WTC11 (cell line): Measurements from ENCODE around the gene SHROOM3. TPM values are rescaled to one million over a fixed set of nuclear protein-coding genes. Genes with fewer than 3 reads are reported as not detected.

ENCODE experiments used
- ATAC-seq: fragments of 200-7000 bp; cut with Tn5 transposase; 2 replicates; pipeline ENCODE4 v1.10.0; 2021; ENCODE audit warnings: mild to moderate bottlenecking, moderate library complexity
- CTCF ChIA-PET: fragments of 300-600 bp; sonication (Branson Sonifier 250); formaldehyde crosslinking; loops from one replicate; lab custom pipeline; 2021; ENCODE audit warnings: antibody characterized with exemption; lab: Charles Lee
- POLR2A ChIA-PET: fragments of 350-600 bp; sonication (Branson Sonifier 250); formaldehyde crosslinking; loops from one replicate; lab custom pipeline; 2021; ENCODE audit warnings: antibody characterized with exemption; lab: Charles Lee
- DNase-seq: peaks from one replicate; pipeline ENCODE4 v3.0.0; 2021; ENCODE audit warnings: low spot score
- H3K27ac Mint-ChIP-seq: 2 replicates; pipeline ENCODE4 v1.8.0; 2021; ENCODE audit warnings: mixed read lengths
- H3K27me3 Mint-ChIP-seq: 2 replicates; pipeline ENCODE4 v1.8.0; 2021; ENCODE audit warnings: low read depth, mild to moderate bottlenecking, moderate library complexity, mixed read lengths
- H3K36me3 Mint-ChIP-seq: 2 replicates; pipeline ENCODE4 v1.8.0; 2021; ENCODE audit warnings: mixed read lengths
- H3K4me1 Mint-ChIP-seq: 2 replicates; pipeline ENCODE4 v1.8.0; 2022; ENCODE audit warnings: mixed read lengths
- H3K4me3 Mint-ChIP-seq: 2 replicates; pipeline ENCODE4 v1.8.0; 2021; ENCODE audit warnings: mild to moderate bottlenecking, moderate library complexity, mixed read lengths
- H3K9me3 Mint-ChIP-seq: 2 replicates; pipeline ENCODE4 v1.8.0; 2021; ENCODE audit warnings: mixed read lengths
- AR ChIP-seq: fragments of 250-450 bp; sonication (Bioruptor Pico); IDR thresholded peaks from 2 replicates; pipeline ENCODE4 v1.9.0; 2021; ENCODE audit warnings: mild to moderate bottlenecking
- ATF2 ChIP-seq: sonication (generic); formaldehyde crosslinking; IDR thresholded peaks from 2 replicates; pipeline ENCODE4 v1.8.1; 2022; ENCODE audit warnings: low read depth, missing genetic modification reagents, borderline replicate concordance
- CBFB ChIP-seq: sonication (generic); formaldehyde crosslinking; IDR thresholded peaks from 2 replicates; pipeline ENCODE4 v1.8.1; 2022; ENCODE audit warnings: mild to moderate bottlenecking, low read depth, missing genetic modification reagents
- CREB1 ChIP-seq: sonication (generic); formaldehyde crosslinking; IDR thresholded peaks from 2 replicates; pipeline ENCODE4 v1.8.0; 2023; ENCODE audit warnings: mild to moderate bottlenecking, missing genetic modification reagents
- ELF4 ChIP-seq: sonication (generic); formaldehyde crosslinking; IDR thresholded peaks from 2 replicates; pipeline ENCODE4 v1.8.1; 2022; ENCODE audit warnings: low read depth, mild to moderate bottlenecking, moderate library complexity, missing genetic modification reagents
- EMX1 ChIP-seq: fragments of 250-450 bp; sonication (Bioruptor Pico); IDR thresholded peaks from 2 replicates; pipeline ENCODE4 v1.8.0; 2021; ENCODE audit warnings: mild to moderate bottlenecking
- FOXK1 ChIP-seq: sonication (generic); formaldehyde crosslinking; IDR thresholded peaks from 2 replicates; pipeline ENCODE4 v1.8.0; 2022; ENCODE audit warnings: mild to moderate bottlenecking, moderate library complexity, missing genetic modification reagents
- JUN ChIP-seq: sonication (generic); formaldehyde crosslinking; IDR thresholded peaks from 2 replicates; pipeline ENCODE4 v1.8.0; 2023; ENCODE audit warnings: mild to moderate bottlenecking, missing genetic modification reagents
- MYBL2 ChIP-seq: sonication (generic); formaldehyde crosslinking; IDR thresholded peaks from 2 replicates; pipeline ENCODE4 v1.8.1; 2023; ENCODE audit warnings: mild to moderate bottlenecking, moderate library complexity, missing genetic modification reagents
- NFATC4 ChIP-seq: fragments of 250-450 bp; sonication (Bioruptor Pico); IDR thresholded peaks from 2 replicates; pipeline ENCODE4 v1.9.0; 2021; ENCODE audit warnings: mild to moderate bottlenecking
- TEAD4 ChIP-seq: sonication (generic); formaldehyde crosslinking; IDR thresholded peaks from 2 replicates; pipeline ENCODE4 v1.8.0; 2022; ENCODE audit warnings: mild to moderate bottlenecking, missing genetic modification reagents
- ZNF138 ChIP-seq: sonication (generic); formaldehyde crosslinking; conservative IDR thresholded peaks from 2 replicates; pipeline ENCODE4 v1.8.1; 2022; ENCODE audit warnings: mild to moderate bottlenecking, moderate library complexity, missing genetic modification reagents
- ZNF232 ChIP-seq: sonication (generic); formaldehyde crosslinking; IDR thresholded peaks from 2 replicates; pipeline ENCODE4 v1.8.0; 2022; ENCODE audit warnings: mild to moderate bottlenecking, missing genetic modification reagents
- total RNA-seq: library from RNA; stranded (reverse); gene quantifications from 3 replicates; pipeline ENCODE4 v1.2.3, GENCODE V29; 2021
- TF ChIP-seq, protein P1 (sequence below): sonication (generic); formaldehyde crosslinking; conservative IDR thresholded peaks from 2 replicates; pipeline ENCODE4 v1.8.1; 2023; ENCODE audit warnings: mild to moderate bottlenecking, low read depth, missing genetic modification reagents, moderate library complexity
- TF ChIP-seq, protein P2 (sequence below): fragments of 250-450 bp; sonication (Bioruptor Pico); conservative IDR thresholded peaks from 2 replicates; pipeline ENCODE4 v1.9.0; 2021; ENCODE audit warnings: mild to moderate bottlenecking
- TF ChIP-seq, protein P3 (sequence below): fragments of 250-450 bp; sonication (Bioruptor Pico); IDR thresholded peaks from 2 replicates; pipeline ENCODE4 v2.1.2; 2022; ENCODE audit warnings: mild to moderate bottlenecking, moderate library complexity

Gene SHROOM3
- total RNA-seq, 1 experiment from 2014 or later: 71.9 TPM

- no peak overlapping the region for H3K4me3 Mint-ChIP-seq
- DNase-seq (no peak), ATAC-seq (no peak)
- peaks cover 5% of the 10 kb centered on the region for H3K9me3 Mint-ChIP-seq
- no peaks in the 10 kb centered on the region for H3K27me3 Mint-ChIP-seq
- H3K36me3 Mint-ChIP-seq: peaks cover 5% of the 10 kb centered on the region; the same call in 1 of the 2 replicates
- TF ChIP-seq ZNF232 (CRISPR knock-in tag): no peak
- peaks cover 5% of the 10 kb centered on the region for H3K4me1 Mint-ChIP-seq
- ChIA-PET CTCF (no interaction called here), POLR2A (no interaction called here)
- H3K27ac Mint-ChIP-seq: no peak overlapping the region
Measured at GRCh38 chr4:76494243-76494642, 59.2 kb downstream of the SHROOM3 start.

DNA sequence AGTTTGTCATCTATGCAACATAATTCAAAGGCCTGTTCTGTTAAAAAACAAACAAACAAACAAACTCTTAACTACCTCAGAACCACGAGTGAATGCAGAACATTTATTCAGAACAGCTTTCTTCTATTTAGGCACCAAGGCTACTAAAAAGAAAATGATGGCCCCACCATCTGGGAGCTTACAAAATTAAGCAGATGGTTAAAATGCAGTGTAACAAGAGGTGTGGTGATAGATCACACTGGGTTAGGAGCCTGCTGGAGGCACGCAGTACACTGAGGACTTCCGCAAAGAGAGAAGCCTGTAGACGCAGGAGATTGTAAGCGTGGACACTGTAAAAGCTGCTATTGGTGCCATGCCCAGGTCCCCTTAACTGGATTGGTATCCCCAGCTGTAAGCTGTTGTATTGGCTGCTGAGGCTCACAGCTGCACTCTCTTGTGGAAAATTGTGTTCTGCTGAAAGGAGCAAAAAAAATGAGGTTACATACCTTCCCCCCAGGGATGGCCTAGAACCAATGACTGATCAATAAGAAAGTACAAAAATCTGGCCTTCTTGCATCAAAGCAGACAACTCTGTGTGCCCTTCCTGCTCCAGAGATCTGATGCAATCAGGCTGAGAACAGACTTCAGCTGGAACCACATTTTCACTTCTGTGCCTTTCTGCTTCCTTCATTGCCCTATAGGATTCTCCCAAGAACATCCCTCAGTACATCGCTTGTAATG lies 60.0 kb downstream of the SHROOM3 start:
- H3K36me3 Mint-ChIP-seq: no peaks in the 10 kb centered on the region
- no peak overlapping the region for H3K4me3 Mint-ChIP-seq
- no peaks in the 10 kb centered on the region for H3K27me3 Mint-ChIP-seq
- no peaks in the 10 kb centered on the region for H3K4me1 Mint-ChIP-seq
- no peak overlapping the region for H3K27ac Mint-ChIP-seq
- ChIA-PET CTCF (no interaction called here), POLR2A (no interaction called here)
- no peak for ATAC-seq
- TF ChIP-seq, protein P1, sequence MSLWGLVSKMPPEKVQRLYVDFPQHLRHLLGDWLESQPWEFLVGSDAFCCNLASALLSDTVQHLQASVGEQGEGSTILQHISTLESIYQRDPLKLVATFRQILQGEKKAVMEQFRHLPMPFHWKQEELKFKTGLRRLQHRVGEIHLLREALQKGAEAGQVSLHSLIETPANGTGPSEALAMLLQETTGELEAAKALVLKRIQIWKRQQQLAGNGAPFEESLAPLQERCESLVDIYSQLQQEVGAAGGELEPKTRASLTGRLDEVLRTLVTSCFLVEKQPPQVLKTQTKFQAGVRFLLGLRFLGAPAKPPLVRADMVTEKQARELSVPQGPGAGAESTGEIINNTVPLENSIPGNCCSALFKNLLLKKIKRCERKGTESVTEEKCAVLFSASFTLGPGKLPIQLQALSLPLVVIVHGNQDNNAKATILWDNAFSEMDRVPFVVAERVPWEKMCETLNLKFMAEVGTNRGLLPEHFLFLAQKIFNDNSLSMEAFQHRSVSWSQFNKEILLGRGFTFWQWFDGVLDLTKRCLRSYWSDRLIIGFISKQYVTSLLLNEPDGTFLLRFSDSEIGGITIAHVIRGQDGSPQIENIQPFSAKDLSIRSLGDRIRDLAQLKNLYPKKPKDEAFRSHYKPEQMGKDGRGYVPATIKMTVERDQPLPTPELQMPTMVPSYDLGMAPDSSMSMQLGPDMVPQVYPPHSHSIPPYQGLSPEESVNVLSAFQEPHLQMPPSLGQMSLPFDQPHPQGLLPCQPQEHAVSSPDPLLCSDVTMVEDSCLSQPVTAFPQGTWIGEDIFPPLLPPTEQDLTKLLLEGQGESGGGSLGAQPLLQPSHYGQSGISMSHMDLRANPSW: no peak
- TF ChIP-seq ATF2 (CRISPR knock-in tag) (no peak), JUN (no peak), FOXK1 (CRISPR knock-in tag) (no peak), TEAD4 (no peak), NFATC4 (CRISPR knock-in tag) (no peak), CREB1 (CRISPR knock-in tag) (no peak), ELF4 (CRISPR knock-in tag) (no peak), AR (CRISPR knock-in tag) (no peak), MYBL2 (CRISPR knock-in tag) (no peak), ZNF138 (CRISPR knock-in tag) (no peak), EMX1 (CRISPR knock-in tag) (no peak), CBFB (no peak)
- TF ChIP-seq, protein P2, sequence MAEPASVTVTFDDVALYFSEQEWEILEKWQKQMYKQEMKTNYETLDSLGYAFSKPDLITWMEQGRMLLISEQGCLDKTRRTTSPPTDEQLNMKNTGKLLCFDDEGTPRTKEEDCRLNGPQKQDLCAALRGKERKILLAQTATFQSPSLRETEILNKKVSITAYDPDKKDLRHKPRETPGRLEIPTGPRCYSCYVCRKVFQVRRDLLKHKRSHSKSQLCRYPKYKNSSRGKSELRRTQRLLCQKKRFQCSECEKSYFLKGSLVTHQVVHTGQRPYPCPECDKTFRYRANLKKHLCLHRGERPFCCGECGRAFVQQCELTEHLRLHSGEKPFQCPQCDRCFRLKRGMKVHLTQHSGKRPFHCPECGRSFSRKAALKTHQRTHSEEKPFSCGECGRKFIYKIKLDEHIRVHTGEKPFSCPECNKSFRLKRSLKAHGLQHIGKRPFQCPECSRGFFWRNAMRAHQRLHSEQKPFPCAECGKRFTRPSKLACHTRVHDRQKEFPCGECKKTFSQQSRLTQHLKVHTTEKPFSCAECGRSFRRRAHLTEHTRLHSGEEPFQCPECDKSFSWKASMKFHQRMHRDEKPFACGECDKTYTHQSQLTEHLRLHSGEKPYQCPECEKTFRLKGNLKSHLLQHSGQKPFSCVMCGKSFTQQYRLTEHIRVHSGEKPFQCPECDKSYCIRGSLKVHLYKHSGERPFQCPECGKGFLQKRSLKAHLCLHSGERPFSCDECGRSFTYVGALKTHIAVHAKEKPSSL (CRISPR knock-in tag): no peak
- TF ChIP-seq, protein P3, sequence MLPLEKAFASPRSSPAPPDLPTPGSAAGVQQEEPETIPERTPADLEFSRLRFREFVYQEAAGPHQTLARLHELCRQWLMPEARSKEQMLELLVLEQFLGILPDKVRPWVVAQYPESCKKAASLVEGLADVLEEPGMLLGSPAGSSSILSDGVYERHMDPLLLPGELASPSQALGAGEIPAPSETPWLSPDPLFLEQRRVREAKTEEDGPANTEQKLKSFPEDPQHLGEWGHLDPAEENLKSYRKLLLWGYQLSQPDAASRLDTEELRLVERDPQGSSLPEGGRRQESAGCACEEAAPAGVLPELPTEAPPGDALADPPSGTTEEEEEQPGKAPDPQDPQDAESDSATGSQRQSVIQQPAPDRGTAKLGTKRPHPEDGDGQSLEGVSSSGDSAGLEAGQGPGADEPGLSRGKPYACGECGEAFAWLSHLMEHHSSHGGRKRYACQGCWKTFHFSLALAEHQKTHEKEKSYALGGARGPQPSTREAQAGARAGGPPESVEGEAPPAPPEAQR (CRISPR knock-in tag): no peak
- no peaks in the 10 kb centered on the region; the same call in 1 of the 2 replicates for H3K9me3 Mint-ChIP-seq
- no peak for DNase-seq
